Glomerular endothelial cell (primary cell): ENCODE results near the gene RFK. TPM values are rescaled to one million over a fixed set of nuclear protein-coding genes. Genes with fewer than 3 reads are reported as not detected.
A peak's percentile ranks its signal among the peaks of the same experiment; 100 is the strongest.

ENCODE experiments used
- DNase-seq: peaks from one replicate; pipeline ENCODE4 v3.0.0-alpha.2; 2011; ENCODE audit warnings: low read depth, low spot score; ENCODE audit errors: extremely low read depth
- total RNA-seq: library from RNA; depleted of rRNA; stranded (reverse); fragments of >200 nt; gene quantifications from 2 replicates; pipeline ENCODE4 v1.2.3, GENCODE V29; 2015

The RFK gene
- total RNA-seq, 1 donor from 2014 or later, result 26.0 TPM

DNA sequence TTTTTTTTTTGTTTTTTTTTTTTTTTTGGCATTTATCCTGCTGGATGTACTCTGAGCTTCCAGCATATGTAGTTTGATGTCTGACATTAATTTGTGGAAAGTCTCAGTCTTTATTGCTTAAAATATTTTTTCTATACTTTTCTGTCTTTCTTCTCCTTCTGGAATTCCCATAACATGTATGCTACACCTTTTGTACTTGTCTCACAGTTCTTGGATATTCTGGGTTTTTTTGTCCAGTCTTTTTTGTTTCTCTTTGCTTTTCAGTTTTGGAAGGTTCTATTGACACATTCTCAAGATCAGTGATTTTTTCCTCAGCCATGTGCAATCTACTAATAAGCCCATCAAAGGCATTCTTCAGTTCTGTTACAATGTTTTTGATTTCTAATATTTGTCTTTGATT is 19.4 kb upstream of the RFK start:
- no peak for DNase-seq

DNA sequence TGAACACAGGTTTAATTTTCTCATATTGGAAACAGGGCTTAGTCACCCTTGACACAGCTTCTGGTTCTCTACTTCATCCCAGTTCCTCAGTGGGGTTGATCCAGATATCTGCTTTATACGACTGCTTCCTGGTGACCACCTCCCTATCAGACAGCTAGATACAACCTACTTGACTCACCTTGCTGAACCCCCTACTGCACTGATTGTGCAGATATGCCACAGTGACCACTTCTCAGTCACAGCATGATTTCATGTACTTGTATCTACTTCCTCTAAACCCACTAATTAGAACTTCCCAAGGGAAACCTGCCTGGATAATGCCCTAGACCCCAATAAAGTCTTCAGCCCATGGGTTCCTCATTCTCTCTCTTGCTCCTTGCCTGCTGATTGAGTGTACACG is 18.4 kb upstream of the RFK start:
- no peak for DNase-seq

DNA sequence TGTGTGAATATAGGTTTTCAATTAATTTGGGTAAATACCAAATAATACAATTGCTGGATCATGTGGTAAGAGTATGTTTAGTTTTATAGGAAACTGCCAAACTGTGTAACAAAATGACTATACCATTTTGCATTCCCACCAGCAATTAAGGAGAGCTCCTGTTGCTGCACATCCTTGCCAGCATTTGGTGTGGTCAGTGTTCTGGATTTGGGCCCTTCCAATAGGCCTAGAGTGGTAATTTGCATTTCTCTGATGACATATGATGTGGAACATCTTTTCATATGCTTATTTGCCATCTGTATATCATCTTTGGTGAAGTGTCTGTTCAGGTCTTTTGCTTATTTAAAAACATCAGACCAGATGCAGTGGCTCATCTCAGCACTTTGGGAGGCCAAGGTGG is 11.6 kb upstream of the RFK start:
- DNase-seq, result no peak

DNA sequence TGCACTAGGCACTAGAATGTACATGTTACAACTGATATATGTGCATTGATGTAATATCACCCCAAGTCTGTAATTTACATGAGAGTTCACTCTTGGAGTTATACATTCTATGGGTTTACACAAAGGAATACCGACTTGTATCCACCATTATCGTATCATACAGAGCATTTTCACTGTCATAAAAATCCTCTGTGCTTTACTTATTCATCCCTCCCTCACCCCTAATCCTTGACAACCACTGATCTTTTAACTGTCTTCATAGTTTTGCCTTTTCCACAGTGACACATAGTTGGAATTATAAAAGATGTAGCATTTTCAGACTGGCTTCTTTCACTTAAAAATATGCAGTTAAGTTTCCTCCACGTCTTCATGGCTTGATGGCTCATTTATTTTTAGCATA is 11.1 kb upstream of the RFK start:
- no peak for DNase-seq

DNA sequence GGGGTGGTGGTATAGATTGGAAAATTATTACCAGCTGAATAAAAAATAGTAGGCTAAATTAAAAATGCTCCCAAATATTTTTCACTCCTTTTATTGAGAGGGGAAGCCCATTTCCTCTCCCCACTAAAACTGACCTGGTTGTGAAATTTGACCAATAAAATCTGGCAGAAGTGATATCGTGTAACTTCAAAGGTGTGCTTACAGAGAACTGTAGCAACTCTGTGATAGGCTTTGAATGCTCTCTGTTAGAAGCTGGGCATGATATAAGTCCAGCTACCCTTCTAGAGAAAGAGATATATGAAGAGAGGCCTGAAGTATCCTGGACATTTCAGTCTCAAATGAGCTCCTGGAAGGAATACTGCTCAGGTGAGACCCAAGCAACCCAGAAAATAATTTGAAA is 10.2 kb upstream of the RFK start:
- no peak for DNase-seq

DNA sequence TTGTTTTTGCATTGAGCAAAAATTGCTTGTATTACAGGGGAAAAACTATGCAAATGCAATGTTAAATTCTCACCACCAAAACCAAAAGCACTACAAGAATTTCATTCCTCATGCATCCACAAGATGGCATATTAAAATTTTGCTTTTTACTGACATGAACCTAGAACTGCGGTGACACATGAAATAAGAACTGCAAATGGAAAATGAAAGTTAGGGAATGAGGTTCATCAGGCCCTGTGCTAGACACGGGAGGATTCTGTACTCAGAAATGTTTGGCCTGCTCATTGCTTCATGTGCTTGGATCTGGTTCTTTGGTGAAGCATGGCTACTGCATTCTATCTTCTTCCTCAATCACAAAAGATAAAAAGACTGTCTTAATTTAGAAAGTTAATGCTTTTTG is 9.1 kb upstream of the RFK start:
- no peak for DNase-seq

DNA sequence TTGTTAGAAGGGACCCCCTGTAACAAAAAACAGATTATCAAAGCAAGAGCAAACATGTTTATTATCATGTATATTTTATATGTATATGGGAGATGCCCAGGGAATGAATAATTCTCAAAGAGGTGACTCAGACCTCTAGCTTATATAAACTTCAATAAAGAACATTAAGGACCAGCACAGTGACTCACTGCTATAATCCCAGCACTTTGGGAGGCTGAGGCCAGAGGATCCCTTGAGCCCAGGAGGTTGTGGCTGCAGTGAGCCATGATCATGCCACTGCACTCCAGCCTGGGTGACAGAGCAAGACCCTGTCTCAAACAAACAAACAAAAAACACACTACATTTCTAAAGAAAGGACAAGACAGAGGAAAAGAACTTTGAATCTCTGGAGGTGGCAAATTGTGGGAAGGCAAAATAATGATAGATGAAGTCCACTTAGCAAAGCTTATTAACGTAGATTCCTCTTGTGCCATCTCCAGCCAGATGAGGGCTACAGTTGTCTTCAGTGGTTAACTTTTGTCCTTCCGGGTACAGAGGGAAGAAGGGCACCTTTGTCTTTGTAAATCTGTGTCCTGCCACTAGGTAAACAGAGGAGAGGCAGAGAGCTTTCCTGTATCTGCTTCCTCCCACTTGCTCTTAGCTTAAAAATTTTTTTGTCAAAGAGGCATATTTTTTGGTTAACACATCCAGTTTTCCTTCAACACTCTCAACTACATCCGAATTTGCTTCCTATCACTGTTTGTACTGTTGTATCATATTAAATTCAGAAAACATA is 7.5 kb upstream of the RFK start:
- DNase-seq, result no peak

DNA sequence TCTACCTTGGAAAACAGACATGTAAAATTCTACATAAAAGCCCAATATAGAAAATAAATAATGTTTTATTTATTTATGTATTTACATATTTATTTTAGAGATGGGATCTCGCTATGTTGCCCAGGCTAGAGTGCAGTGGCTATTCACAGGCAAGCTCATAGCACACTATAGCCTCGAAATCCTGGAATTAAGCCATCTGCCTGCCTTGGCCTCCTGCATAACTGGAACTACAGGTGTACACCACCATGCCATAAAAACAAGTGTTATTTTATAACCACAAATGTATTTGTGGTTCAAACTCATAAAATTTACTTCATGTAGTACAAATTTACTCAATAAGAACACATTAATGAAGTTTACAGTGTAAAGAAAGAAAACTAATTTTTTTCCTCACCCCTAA is 7.0 kb upstream of the RFK start:
- no peak for DNase-seq

DNA sequence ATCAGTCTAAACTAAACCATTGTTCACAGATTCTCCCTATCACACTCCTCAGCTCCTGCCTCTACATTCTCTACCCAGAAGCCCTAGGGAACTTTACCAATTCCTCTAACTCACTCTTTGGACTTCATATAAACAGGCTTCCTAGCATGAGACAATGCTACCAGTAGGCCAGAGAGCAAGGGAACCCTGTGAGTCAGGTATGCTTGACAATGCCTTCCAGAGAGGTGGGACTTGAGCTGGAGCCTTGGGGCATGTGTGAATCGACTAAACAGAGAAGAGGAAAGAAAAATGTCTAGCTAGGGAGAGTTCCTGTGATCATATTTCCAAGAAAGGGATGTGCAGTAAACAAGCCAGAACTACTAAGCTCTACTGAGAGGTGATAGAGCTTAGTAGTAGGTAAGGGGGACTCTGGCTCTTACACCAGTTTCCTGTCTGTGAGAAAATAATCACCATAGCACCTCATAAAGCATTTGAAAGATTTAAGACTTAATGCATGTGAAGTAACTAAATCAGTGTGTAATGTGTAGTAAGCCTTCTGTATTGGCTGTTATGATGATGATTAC is 6.4 kb upstream of the RFK start:
- no peak for DNase-seq

DNA sequence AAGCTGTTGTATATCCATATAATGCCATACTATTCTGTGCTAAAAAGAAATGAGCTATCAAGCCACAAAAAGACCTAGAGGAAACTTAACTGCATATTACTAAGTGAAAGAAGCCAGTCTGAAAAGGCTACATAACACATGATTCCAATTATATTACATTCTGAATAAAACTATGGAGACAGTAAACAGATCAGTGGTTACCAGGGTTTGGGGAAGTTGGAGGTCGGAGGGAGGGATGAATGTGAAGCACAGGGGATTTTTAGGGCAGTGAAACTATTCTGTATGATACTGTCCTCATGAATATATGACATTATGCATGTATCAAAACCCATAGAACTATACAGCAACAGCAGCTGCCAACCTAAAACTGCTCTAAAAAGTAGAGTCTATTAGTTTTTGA is 5.6 kb upstream of the RFK start:
- DNase-seq, result no peak

DNA sequence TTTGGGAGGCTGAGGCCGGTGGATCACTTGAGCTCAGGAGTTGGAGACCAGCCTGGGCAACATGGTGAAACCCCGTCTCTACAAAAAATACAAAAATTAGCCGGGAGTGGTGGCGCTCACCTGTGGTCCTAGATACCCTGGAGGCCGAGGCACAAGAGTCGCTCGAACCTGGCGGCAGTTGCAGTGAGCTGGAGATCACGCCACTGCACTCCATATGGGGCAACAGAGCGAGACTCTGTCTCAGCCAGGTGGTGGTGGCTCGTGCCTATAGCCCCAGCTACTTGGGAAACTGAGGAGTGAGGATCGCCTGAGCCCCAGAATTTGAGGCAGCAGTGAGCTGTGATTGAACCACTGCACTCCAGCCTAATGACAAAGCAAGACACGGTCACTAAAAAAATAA is 2.4 kb upstream of the RFK start:
- no peak for DNase-seq

DNA sequence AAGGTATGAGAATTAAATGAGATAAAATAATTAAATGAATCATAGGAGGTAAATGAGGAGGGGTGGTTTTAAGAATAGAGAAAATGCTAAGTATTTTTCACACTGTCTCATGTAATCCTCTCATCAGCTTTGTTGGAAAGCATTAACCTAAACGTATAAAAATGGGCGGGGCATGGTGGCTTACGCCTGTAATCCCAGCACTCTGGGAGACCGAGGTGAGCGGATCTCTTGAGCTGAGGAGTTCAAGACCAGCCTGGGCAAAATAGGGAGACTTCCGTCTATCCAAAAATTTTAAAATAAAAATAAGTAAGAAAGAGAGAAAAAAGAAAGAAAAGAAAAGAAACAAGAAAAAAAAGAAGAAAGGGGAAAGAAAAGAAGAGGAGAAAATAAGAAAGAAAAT is 1.9 kb upstream of the RFK start:
- no peak for DNase-seq

DNA sequence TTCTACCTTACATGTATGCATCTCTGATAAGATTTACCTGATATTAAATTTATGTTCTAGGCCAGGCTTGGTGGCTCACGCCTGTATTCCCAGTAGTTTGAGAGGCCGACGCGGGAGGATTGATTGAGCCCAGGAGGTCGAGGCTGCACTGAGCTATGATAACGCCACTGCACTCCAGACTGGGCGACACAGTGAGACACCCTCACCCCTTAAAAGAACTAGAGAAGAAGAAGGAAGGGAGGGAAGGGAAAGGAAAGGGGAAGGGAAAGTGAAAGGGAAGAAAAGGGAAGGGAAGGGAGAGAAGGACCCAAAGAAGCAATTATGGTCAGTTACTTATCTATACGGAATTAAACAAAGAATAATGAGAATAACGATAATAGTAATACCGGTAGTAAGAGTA is 1.2 kb upstream of the RFK start:
- no peak for DNase-seq

DNA sequence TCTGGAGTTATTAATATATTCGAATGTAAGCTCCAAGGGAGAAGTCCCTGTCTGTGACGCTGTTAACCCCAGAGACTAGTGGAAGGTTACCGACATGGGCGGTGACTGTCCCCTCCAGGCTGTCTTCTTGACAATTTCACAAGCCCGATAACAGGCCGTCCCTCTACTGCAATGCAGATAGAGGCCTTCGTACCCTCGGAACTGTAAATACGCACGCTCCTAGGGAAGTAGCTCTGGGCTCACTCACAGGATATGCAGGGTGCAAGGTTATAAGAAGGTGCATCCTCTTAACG is 680 bp upstream of the RFK start:
- DNase-seq, result no peak

DNA sequence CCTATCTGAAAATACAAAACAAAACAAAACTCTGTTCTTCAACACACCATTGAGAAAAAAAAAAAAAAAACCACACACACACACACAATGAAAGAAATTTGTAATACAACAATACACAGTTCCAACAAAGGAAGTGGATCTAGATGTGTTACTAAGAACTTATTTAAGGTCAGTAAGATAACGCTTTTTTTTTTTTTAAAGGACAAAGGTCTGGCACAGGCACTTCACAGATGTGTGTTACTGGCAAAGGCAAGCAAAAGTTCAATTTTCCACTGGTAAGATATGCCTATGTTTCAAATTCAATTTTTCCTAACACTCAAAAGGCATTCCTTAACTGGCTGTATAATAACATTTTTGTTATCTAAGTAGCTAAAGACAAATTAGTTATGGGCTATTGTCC is 3.6 kb downstream of the RFK start:
- no peak for DNase-seq

DNA sequence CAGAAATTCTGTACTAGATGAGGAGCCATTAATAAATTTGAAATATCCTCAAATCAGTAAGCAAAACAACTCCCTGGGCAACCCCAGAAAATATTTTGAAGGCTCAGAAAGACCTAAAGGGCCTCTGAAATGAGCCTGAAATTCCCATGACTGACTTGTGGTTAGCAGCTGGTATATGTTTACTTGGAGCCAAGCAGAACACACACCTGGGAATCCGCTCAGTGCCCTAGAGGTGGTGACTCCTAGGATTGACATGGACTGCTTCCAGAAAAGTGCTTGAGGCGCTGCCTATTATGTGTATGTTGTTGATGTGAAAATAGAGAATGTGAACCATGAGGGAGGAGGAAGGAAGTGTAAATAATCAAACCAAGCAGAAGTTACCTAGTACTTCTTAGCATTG is 14.7 kb downstream of the RFK start:
- DNase-seq, result no peak

DNA sequence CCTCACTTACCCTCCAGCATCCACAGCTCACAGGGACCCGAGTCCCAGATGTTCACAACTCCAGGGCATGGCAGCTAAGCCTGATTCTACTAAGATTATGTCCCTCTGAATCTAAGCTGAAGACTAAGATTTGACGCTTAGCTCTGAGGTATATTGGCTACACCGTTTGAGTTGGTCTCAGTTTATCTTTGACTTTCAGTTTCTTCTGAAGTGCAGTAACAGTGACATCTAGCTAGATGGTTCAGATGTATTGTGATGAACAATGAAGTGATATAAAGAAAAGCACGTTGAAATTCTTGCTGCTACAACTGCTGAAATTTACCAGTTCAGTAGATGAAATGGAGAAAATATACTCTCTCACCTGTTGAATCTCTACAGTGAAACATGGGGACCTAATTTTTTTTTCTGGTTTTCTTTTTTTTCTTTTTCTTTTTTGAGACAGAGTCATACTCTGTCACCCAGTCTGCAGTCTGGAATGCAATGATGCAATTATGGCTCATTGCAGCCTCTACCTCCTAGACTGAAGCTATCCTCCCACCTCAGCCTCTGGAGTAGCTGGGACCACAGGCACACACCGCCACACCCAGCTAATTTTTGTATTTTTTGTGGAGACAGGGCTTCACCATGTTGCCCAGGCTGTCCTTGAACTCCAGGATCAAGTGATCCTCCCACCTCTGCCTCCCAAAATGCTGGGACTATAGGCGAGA is 15.7 kb downstream of the RFK start:
- DNase-seq, result no peak

DNA sequence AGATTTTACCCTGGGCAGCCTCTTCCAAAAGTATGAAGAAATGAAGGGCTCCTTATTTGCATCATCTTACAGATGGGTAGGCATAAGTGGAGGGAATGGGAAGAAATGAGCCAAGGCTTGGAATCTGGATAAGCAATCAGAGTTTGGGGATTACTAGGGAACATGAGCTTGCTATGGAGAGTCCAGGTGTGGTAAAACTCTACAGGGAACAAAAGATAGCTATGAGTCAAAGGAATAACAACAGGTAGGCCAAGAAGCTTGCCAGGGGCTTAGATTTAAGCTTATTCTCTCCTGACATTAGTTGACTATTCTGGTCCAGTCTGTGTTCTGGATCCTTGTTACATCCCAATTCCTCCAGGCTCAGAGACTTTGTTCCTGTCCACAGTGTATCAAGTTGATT is 16.4 kb downstream of the RFK start:
- DNase-seq, result no peak

DNA sequence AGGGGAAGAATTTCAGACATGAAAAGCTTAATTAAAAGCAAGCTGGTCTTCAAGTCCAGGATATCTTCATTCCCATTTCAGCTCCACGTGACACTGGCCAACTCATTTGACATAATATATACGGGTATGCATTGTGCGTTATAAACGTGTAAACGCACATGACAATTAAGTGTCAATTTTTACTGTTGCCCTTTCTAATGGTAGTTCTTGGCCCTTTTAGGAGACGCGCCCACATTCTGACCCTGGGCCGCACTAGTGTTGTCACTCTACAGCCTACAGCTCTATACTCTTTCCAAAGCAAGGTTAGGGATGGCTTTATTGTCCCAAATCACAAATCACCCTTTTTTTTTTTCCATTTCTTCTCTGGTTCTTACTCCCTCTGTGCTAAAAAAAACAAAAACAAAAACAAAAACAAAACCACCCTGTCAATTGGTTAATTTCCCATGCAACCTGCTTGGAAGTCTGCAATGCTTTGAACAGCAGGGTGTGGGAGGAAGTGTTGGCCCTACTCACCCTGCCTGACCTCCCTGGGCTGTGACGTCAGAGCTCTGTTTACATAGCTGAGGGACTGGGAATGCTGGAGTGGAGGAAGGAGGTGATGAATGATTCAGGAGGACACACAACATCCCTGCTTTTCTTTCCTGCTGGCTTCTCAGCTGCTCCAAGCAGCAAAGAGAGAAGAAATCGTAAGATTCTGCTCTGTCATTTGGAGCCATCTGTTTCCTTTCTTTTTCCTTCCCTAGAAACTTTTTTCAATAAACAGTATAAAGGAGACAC is 19.3 kb downstream of the RFK start:
- DNase-seq, result peak; percentile 85

DNA sequence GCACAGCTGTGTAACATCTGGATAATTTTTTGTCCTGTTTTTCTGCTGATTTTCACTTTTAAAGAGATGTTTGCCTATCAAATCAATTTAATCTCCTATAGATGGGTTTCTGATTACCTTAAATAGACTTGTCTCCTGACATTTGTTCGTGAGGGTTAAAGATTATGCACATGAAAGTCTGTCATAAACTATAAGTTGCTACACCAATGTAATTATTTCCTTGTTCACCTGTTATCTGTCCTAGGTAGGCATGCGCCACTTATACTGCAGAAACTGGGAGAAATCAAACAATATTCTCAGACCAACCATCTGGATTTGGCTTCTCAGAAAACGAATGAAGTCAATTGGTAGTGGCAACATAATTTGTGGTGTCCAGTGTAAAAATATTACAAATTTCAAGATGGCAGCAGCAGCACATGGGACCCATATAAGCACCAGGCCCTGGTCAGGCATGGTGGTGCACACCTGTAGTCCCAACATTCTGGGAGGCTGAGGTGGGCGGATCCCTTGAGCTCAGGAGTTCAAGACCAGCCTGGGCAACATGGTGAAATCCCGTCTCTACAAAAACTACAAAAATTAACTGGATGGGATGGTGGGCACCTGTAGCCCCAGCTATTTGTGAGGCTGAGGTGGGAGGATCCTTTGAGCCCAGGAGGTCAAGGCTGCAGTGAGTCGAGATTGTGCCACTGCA is 20.3 kb downstream of the RFK start:
- DNase-seq, result no peak

DNA sequence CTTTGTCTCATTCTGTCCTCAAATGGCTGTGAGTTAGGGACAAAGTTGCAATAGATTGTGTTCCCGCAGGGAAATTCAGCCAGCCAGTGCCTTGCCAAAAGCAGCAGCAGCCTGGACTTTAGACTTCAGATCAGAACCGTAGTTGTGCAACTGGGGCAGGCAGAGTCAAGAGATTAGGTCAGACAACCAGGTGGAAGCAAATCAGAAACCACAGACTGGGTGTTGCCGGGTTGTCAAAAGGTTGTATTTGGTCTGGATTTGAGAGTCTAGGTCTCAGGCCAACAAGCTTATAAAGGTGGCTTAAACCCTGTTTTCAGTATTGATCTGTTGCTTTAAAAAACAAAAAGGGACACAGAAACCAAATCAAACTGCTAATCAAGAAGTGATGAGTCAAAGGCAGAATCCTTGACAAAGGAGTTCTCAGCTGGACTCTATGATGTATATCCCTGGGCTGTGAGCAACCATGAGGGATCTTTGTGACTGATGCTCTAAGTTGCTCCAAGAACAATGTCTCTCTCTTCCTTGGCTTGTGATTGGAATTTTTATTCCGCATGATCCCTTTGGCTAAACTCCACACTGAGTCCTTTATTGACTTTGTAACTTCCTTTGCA is 20.9 kb downstream of the RFK start:
- no peak for DNase-seq
